SK-N-SH (cell line): Measurements from ENCODE around the gene CBX7.

ENCODE experiments used
- CHD2 ChIP-seq: fragments of 150-350 bp; IDR thresholded peaks from 2 replicates; pipeline ENCODE4 v1.6.1; 2018; ENCODE audit warnings: low read length; ENCODE audit not compliant: partially characterized antibody
- CTCF ChIP-seq: fragments of 200-600 bp; sonication (generic); IDR thresholded peaks from 2 replicates; pipeline ENCODE4 v1.6.1; 2017; ENCODE audit warnings: antibody characterized with exemption, mild to moderate bottlenecking, moderate library complexity
- EP300 ChIP-seq, 2 experiments: IDR thresholded peaks; 2 replicates each; pipeline versions ENCODE4 v1.4.0 to v1.6.1; 2012; ENCODE audit warnings: borderline replicate concordance in 1 of 2, low read depth in 1 of 2, low read length in 1 of 2
- FOXJ3 ChIP-seq: sonication (generic); formaldehyde crosslinking; IDR thresholded peaks from 2 replicates; pipeline ENCODE4 v1.5.1; 2020; ENCODE audit warnings: mild to moderate bottlenecking, missing genetic modification reagents
- POLR2AphosphoS5 ChIP-seq: IDR thresholded peaks from 2 replicates; pipeline ENCODE4 v1.6.1; 2012; ENCODE audit warnings: low read depth, low read length
- RFX5 ChIP-seq: IDR thresholded peaks from 2 replicates; pipeline ENCODE4 v1.6.1; 2012; ENCODE audit warnings: mild to moderate bottlenecking, improper control_type of control experiment, low read length
- USF1 ChIP-seq: IDR thresholded peaks from 2 replicates; pipeline ENCODE4 v1.4.0; 2012; ENCODE audit warnings: low read depth, borderline replicate concordance
- YY1 ChIP-seq: IDR thresholded peaks from 2 replicates; pipeline ENCODE4 v1.4.0; 2012; ENCODE audit warnings: low read depth, mild to moderate bottlenecking

- no peak for TF ChIP-seq CTCF
- TF ChIP-seq USF1, result no peak
- TF ChIP-seq POLR2AphosphoS5, result no peak
- TF ChIP-seq FOXJ3, result no peak
- no peak for TF ChIP-seq CHD2
- no peak for TF ChIP-seq YY1
- TF ChIP-seq EP300 (IDR thresholded peaks at IDR 0.05; ENCODE audit: borderline replicate concordance in 1 of 2, low read depth in 1 of 2, low read length in 1 of 2), result no peak
- TF ChIP-seq RFX5, result no peak
Observed at GRCh38 chr22:39123751-39124581, 28.5 kb downstream of the CBX7 start.
